WTC11 (cell line): ENCODE results near the gene ZNF681. TPM values are rescaled to one million over a fixed set of nuclear protein-coding genes. Genes with fewer than 3 reads are reported as not detected.

Experiments used
- ATAC-seq: fragments of 200-7000 bp; cut with Tn5 transposase; 2 replicates; pipeline ENCODE4 v1.10.0; 2021; ENCODE audit warnings: mild to moderate bottlenecking, moderate library complexity
- Bru-seq: library from RNA; stranded (reverse); fragments of 400-500 nt; gene quantifications from one replicate; lab custom pipeline; 2021; lab: Mats Ljungman, UMichigan
- CTCF ChIA-PET: fragments of 300-600 bp; sonication (Branson Sonifier 250); formaldehyde crosslinking; loops from one replicate; lab custom pipeline; 2021; ENCODE audit warnings: antibody characterized with exemption; lab: Charles Lee
- POLR2A ChIA-PET: fragments of 350-600 bp; sonication (Branson Sonifier 250); formaldehyde crosslinking; loops from one replicate; lab custom pipeline; 2021; ENCODE audit warnings: antibody characterized with exemption; lab: Charles Lee
- DNase-seq: peaks from one replicate; pipeline ENCODE4 v3.0.0; 2021; ENCODE audit warnings: low spot score
- H3K27ac Mint-ChIP-seq: 2 replicates; pipeline ENCODE4 v1.8.0; 2021; ENCODE audit warnings: mixed read lengths
- H3K27me3 Mint-ChIP-seq: 2 replicates; pipeline ENCODE4 v1.8.0; 2021; ENCODE audit warnings: low read depth, mild to moderate bottlenecking, moderate library complexity, mixed read lengths
- H3K36me3 Mint-ChIP-seq: 2 replicates; pipeline ENCODE4 v1.8.0; 2021; ENCODE audit warnings: mixed read lengths
- H3K4me1 Mint-ChIP-seq: 2 replicates; pipeline ENCODE4 v1.8.0; 2022; ENCODE audit warnings: mixed read lengths
- H3K4me3 Mint-ChIP-seq: 2 replicates; pipeline ENCODE4 v1.8.0; 2021; ENCODE audit warnings: mild to moderate bottlenecking, moderate library complexity, mixed read lengths
- H3K9me3 Mint-ChIP-seq: 2 replicates; pipeline ENCODE4 v1.8.0; 2021; ENCODE audit warnings: mixed read lengths
- CREM ChIP-seq: sonication (generic); formaldehyde crosslinking; IDR thresholded peaks from 2 replicates; pipeline ENCODE4 v1.8.1; 2022; ENCODE audit warnings: mild to moderate bottlenecking, missing genetic modification reagents, moderate library complexity
- ELF4 ChIP-seq: sonication (generic); formaldehyde crosslinking; IDR thresholded peaks from 2 replicates; pipeline ENCODE4 v1.8.1; 2022; ENCODE audit warnings: low read depth, mild to moderate bottlenecking, moderate library complexity, missing genetic modification reagents
- ESRRA ChIP-seq: sonication (generic); formaldehyde crosslinking; IDR thresholded peaks from 2 replicates; pipeline ENCODE4 v1.8.1; 2022; ENCODE audit warnings: mild to moderate bottlenecking, missing genetic modification reagents, borderline replicate concordance
- ETV6 ChIP-seq: sonication (generic); formaldehyde crosslinking; IDR thresholded peaks from 2 replicates; pipeline ENCODE4 v1.8.1; 2022; ENCODE audit warnings: mild to moderate bottlenecking, missing genetic modification reagents
- GRHL2 ChIP-seq: fragments of 250-450 bp; sonication (Bioruptor Pico); IDR thresholded peaks from 2 replicates; pipeline ENCODE4 v1.8.0; 2022; ENCODE audit warnings: mild to moderate bottlenecking, moderate library complexity; ENCODE audit not compliant: insufficient replicate concordance, severe bottlenecking
- GTF2I ChIP-seq: fragments of 250-450 bp; sonication (Bioruptor Pico); conservative IDR thresholded peaks from 2 replicates; pipeline ENCODE4 v1.4.0; 2021; ENCODE audit warnings: mild to moderate bottlenecking
- JAZF1 ChIP-seq: fragments of 250-450 bp; sonication (Bioruptor Pico); IDR thresholded peaks from 2 replicates; pipeline ENCODE4 v1.9.0; 2021; ENCODE audit warnings: moderate library complexity, mild to moderate bottlenecking, inconsistent platforms
- NFATC4 ChIP-seq: fragments of 250-450 bp; sonication (Bioruptor Pico); IDR thresholded peaks from 2 replicates; pipeline ENCODE4 v1.9.0; 2021; ENCODE audit warnings: mild to moderate bottlenecking
- NFYB ChIP-seq: sonication (generic); formaldehyde crosslinking; conservative IDR thresholded peaks from 2 replicates; pipeline ENCODE4 v1.8.0; 2022; ENCODE audit warnings: low read depth, missing genetic modification reagents
- OVOL2 ChIP-seq: fragments of 250-450 bp; sonication (Bioruptor Pico); IDR thresholded peaks from 2 replicates; pipeline ENCODE4 v1.9.0; 2021; ENCODE audit warnings: mild to moderate bottlenecking, borderline replicate concordance
- TEAD4 ChIP-seq: sonication (generic); formaldehyde crosslinking; IDR thresholded peaks from 2 replicates; pipeline ENCODE4 v1.8.0; 2022; ENCODE audit warnings: mild to moderate bottlenecking, missing genetic modification reagents
- ZNF121 ChIP-seq: sonication (generic); formaldehyde crosslinking; IDR thresholded peaks from 2 replicates; pipeline ENCODE4 v1.8.0; 2023; ENCODE audit warnings: missing genetic modification reagents
- ZNF263 ChIP-seq: sonication (generic); formaldehyde crosslinking; IDR thresholded peaks from 2 replicates; pipeline ENCODE4 v1.8.1; 2022; ENCODE audit warnings: low read depth, mild to moderate bottlenecking, moderate library complexity, missing genetic modification reagents
- ZNF317 ChIP-seq: sonication (generic); formaldehyde crosslinking; IDR thresholded peaks from 2 replicates; pipeline ENCODE4 v1.8.1; 2023; ENCODE audit warnings: low read depth, mild to moderate bottlenecking, moderate library complexity, missing genetic modification reagents, borderline replicate concordance
- ZNF396 ChIP-seq: fragments of 250-450 bp; sonication (Bioruptor Pico); IDR thresholded peaks from 2 replicates; pipeline ENCODE4 v1.8.0; 2021; ENCODE audit warnings: mild to moderate bottlenecking, moderate library complexity, borderline replicate concordance
- ZNF423 ChIP-seq: fragments of 250-450 bp; sonication (Bioruptor Pico); IDR thresholded peaks from 2 replicates; pipeline ENCODE4 v2.1.2; 2022; ENCODE audit warnings: mild to moderate bottlenecking, moderate library complexity
- long read RNA-seq, 3 experiments: library from RNA in 1 of 3; library from capped mRNA in 1 of 3; library from polyadenylated mRNA in 1 of 3; unstranded in 2 of 3; stranded (forward) in 1 of 3; transcript quantifications; one replicate each; pipeline ENCODE4 v2.0.0, GENCODE V29; 2021
- total RNA-seq: library from RNA; stranded (reverse); gene quantifications from 3 replicates; pipeline ENCODE4 v1.2.3, GENCODE V29; 2021
- TF ChIP-seq, protein P1 (sequence below): sonication (generic); formaldehyde crosslinking; IDR thresholded peaks from 2 replicates; pipeline ENCODE4 v1.8.1; 2022; ENCODE audit warnings: missing genetic modification reagents, borderline replicate concordance
- TF ChIP-seq, protein P2 (sequence below): sonication (generic); formaldehyde crosslinking; IDR thresholded peaks from 2 replicates; pipeline ENCODE4 v1.8.0; 2023; ENCODE audit warnings: missing genetic modification reagents
- TF ChIP-seq, protein P3 (sequence below): fragments of 250-450 bp; sonication (Bioruptor Pico); IDR thresholded peaks from 2 replicates; pipeline ENCODE4 v1.8.0; 2021; ENCODE audit warnings: mild to moderate bottlenecking
- TF ChIP-seq, protein P4 (sequence below): sonication (generic); formaldehyde crosslinking; IDR thresholded peaks from 2 replicates; pipeline ENCODE4 v1.8.0; 2023; ENCODE audit warnings: missing genetic modification reagents, mild to moderate bottlenecking, borderline replicate concordance
- TF ChIP-seq, protein P5 (sequence below): fragments of 250-450 bp; sonication (Bioruptor Pico); IDR thresholded peaks from 2 replicates; pipeline ENCODE4 v1.9.0; 2021; ENCODE audit warnings: mild to moderate bottlenecking

The ZNF681 gene
- total RNA-seq: 12.9 to 16.9 TPM (median 14.5 TPM) in 3 replicates
- percentile 90 among the genes with signal in this experiment for Bru-seq, nascent RNA
- long read RNA-seq, experiment 1, full-length matches to known transcripts: 18 of 51 reads
- long read RNA-seq, experiment 1, partial matches to known transcripts: 5 of 51 reads
- long read RNA-seq, experiment 1, other reads (novel, unspliced or antisense): 28 of 51 reads
- long read RNA-seq, experiment 2, full-length matches to known transcripts: 1 of 22 reads
- long read RNA-seq, experiment 2, partial matches to known transcripts: 0 of 22 reads
- long read RNA-seq, experiment 2, other reads (novel, unspliced or antisense): 21 of 22 reads
- long read RNA-seq, experiment 3, full-length matches to known transcripts: 1 of 10 reads
- long read RNA-seq, experiment 3, partial matches to known transcripts: 0 of 10 reads
- long read RNA-seq, experiment 3, other reads (novel, unspliced or antisense): 9 of 10 reads

DNA sequence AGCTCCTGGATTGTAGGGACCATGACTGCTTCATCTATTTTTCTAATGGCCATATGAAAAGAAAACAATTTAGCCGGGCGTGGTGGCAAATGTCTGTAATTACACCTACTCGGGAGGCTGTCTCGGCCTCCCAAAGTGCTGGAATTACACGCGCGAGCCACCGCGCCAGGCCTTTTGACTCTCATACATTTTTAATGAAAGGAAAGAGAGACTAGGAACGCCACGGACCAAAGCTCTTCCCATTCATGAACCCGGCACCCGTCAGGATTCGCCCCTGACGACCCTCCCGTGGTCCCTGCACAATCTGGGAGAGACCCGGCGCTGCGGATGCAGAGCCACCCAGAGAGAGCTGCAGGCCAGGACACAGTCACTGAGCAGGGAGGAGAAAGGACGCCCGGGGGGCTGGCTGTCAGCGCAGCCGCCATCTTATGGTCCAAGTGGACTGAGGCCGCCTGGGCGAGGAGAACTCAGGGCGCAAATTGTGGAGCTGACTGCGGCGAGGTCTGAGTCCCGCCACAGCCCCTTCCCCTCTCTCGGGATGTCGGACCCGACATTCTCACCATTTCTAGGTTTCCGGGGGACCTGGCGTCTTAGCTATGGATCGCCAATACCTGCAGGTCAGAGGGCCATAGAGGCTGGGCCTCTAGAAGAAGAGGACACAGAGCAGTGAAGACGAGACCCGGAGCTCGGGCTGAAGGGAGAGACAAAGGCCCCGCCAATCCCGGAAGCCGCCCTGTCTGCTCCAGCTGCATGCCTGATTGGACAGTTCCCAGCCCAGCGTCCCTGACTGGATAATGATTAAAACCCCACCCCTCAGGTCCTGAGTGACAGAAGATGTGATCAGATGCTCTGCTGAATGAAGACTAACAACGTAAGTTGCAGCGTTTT is at the start of gene ZNF681:
TSS of gene ZNF681 (minus strand) at position 705 of the 888 bp plus-strand sequence. CDS start at position 563, 142 bp downstream.
- POLR2A ChIA-PET: interaction anchor here (0.6 to 1.8 kb wide), 4 partner anchors 72 to 498 kb away, joined by 3 to 18 read pairs (median 6); partner anchors contain the start of genes ZNF675 and ZNF91
- peak within 1 kb of the TSS; percentile 95 for H3K4me3 Mint-ChIP-seq
- H3K27ac Mint-ChIP-seq: peak within 1 kb of the TSS; percentile 91
- CTCF ChIA-PET: interaction anchor here (0.9 to 1.5 kb wide), 5 partner anchors 59 to 91 kb away, joined by 3 to 5 read pairs (median 3); partner anchors contain the start of gene ZNF675
- H3K9me3 Mint-ChIP-seq: peaks cover 6% of the 10 kb centered on the region
- H3K36me3 Mint-ChIP-seq: peaks cover 21% of the 10 kb centered on the region
- DNase-seq (peak; percentile 87), ATAC-seq (peak; percentile 81)
- H3K27me3 Mint-ChIP-seq: peaks cover 21% of the 10 kb centered on the region
- H3K4me1 Mint-ChIP-seq: peaks cover 6% of the 10 kb centered on the region; the same call in 1 of the 2 replicates
- no peak for TF ChIP-seq ZNF396
- TF ChIP-seq, protein P1, sequence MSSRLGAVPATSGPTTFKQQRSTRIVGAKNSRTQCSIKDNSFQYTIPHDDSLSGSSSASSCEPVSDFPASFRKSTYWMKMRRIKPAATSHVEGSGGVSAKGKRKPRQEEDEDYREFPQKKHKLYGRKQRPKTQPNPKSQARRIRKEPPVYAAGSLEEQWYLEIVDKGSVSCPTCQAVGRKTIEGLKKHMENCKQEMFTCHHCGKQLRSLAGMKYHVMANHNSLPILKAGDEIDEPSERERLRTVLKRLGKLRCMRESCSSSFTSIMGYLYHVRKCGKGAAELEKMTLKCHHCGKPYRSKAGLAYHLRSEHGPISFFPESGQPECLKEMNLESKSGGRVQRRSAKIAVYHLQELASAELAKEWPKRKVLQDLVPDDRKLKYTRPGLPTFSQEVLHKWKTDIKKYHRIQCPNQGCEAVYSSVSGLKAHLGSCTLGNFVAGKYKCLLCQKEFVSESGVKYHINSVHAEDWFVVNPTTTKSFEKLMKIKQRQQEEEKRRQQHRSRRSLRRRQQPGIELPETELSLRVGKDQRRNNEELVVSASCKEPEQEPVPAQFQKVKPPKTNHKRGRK (CRISPR knock-in tag): no peak
- no peak for TF ChIP-seq ZNF423 (CRISPR knock-in tag)
- no peak for TF ChIP-seq ZNF263
- TF ChIP-seq, protein P2, sequence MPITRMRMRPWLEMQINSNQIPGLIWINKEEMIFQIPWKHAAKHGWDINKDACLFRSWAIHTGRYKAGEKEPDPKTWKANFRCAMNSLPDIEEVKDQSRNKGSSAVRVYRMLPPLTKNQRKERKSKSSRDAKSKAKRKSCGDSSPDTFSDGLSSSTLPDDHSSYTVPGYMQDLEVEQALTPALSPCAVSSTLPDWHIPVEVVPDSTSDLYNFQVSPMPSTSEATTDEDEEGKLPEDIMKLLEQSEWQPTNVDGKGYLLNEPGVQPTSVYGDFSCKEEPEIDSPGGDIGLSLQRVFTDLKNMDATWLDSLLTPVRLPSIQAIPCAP (CRISPR knock-in tag): no peak
- TF ChIP-seq GTF2I: 0 out of 2 replicates have a peak, but pooled peaks have one; percentile 60
- TF ChIP-seq, protein P3, sequence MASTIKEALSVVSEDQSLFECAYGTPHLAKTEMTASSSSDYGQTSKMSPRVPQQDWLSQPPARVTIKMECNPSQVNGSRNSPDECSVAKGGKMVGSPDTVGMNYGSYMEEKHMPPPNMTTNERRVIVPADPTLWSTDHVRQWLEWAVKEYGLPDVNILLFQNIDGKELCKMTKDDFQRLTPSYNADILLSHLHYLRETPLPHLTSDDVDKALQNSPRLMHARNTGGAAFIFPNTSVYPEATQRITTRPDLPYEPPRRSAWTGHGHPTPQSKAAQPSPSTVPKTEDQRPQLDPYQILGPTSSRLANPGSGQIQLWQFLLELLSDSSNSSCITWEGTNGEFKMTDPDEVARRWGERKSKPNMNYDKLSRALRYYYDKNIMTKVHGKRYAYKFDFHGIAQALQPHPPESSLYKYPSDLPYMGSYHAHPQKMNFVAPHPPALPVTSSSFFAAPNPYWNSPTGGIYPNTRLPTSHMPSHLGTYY: no peak
- TF ChIP-seq ZNF317 (CRISPR knock-in tag): no peak
- no peak for TF ChIP-seq OVOL2 (CRISPR knock-in tag)
- TF ChIP-seq ZNF121 (CRISPR knock-in tag): no peak
- TF ChIP-seq, protein P4, sequence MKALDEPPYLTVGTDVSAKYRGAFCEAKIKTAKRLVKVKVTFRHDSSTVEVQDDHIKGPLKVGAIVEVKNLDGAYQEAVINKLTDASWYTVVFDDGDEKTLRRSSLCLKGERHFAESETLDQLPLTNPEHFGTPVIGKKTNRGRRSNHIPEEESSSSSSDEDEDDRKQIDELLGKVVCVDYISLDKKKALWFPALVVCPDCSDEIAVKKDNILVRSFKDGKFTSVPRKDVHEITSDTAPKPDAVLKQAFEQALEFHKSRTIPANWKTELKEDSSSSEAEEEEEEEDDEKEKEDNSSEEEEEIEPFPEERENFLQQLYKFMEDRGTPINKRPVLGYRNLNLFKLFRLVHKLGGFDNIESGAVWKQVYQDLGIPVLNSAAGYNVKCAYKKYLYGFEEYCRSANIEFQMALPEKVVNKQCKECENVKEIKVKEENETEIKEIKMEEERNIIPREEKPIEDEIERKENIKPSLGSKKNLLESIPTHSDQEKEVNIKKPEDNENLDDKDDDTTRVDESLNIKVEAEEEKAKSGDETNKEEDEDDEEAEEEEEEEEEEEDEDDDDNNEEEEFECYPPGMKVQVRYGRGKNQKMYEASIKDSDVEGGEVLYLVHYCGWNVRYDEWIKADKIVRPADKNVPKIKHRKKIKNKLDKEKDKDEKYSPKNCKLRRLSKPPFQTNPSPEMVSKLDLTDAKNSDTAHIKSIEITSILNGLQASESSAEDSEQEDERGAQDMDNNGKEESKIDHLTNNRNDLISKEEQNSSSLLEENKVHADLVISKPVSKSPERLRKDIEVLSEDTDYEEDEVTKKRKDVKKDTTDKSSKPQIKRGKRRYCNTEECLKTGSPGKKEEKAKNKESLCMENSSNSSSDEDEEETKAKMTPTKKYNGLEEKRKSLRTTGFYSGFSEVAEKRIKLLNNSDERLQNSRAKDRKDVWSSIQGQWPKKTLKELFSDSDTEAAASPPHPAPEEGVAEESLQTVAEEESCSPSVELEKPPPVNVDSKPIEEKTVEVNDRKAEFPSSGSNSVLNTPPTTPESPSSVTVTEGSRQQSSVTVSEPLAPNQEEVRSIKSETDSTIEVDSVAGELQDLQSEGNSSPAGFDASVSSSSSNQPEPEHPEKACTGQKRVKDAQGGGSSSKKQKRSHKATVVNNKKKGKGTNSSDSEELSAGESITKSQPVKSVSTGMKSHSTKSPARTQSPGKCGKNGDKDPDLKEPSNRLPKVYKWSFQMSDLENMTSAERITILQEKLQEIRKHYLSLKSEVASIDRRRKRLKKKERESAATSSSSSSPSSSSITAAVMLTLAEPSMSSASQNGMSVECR (CRISPR knock-in tag): peak; percentile 89
- no peak for TF ChIP-seq ESRRA (CRISPR knock-in tag)
- TF ChIP-seq TEAD4 (CRISPR knock-in tag): no peak
- TF ChIP-seq JAZF1: no peak
- TF ChIP-seq NFATC4 (CRISPR knock-in tag): no peak
- TF ChIP-seq ELF4 (CRISPR knock-in tag): no peak
- TF ChIP-seq, protein P5, sequence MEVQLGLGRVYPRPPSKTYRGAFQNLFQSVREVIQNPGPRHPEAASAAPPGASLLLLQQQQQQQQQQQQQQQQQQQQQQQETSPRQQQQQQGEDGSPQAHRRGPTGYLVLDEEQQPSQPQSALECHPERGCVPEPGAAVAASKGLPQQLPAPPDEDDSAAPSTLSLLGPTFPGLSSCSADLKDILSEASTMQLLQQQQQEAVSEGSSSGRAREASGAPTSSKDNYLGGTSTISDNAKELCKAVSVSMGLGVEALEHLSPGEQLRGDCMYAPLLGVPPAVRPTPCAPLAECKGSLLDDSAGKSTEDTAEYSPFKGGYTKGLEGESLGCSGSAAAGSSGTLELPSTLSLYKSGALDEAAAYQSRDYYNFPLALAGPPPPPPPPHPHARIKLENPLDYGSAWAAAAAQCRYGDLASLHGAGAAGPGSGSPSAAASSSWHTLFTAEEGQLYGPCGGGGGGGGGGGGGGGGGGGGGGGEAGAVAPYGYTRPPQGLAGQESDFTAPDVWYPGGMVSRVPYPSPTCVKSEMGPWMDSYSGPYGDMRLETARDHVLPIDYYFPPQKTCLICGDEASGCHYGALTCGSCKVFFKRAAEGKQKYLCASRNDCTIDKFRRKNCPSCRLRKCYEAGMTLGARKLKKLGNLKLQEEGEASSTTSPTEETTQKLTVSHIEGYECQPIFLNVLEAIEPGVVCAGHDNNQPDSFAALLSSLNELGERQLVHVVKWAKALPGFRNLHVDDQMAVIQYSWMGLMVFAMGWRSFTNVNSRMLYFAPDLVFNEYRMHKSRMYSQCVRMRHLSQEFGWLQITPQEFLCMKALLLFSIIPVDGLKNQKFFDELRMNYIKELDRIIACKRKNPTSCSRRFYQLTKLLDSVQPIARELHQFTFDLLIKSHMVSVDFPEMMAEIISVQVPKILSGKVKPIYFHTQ (CRISPR knock-in tag): no peak
- peak; percentile 70 for TF ChIP-seq NFYB (CRISPR knock-in tag)
- TF ChIP-seq ETV6 (CRISPR knock-in tag): no peak
- no peak for TF ChIP-seq GRHL2 (CRISPR knock-in tag)
- TF ChIP-seq CREM (CRISPR knock-in tag): peak; percentile 48; the same call in 1 of the 2 replicates
